SK-N-SH (cell line): Measurements from ENCODE around the gene TLL2. TPM values are rescaled to one million over a fixed set of nuclear protein-coding genes. Genes with fewer than 3 reads are reported as not detected.

ENCODE experiments used
- CTCF ChIA-PET: fragments of 300-600, 350-600 bp; formaldehyde crosslinking; extraction: SDS; loops from one replicate; lab custom pipeline; 2021; lab: Yijun Ruan, JAX
- POLR2A ChIA-PET: fragments of 350-600 bp; sonication (Branson Sonifier 250); formaldehyde crosslinking; extraction: SDS; loops from one replicate; lab custom pipeline; 2020; ENCODE audit warnings: antibody characterized with exemption, inconsistent platforms; lab: Yijun Ruan, JAX
- DNase-seq: peaks from one replicate; pipeline ENCODE4 v3.0.0; 2012
- H2AFZ ChIP-seq: fragments of 200-600 bp; sonication (generic); 2 replicates; pipeline ENCODE4 v1.8.1; 2016; ENCODE audit warnings: antibody characterized with exemption, mild to moderate bottlenecking, low read depth
- H3F3A ChIP-seq: fragments of 200-600 bp; sonication (generic); replicated peaks from 2 replicates; pipeline ENCODE3; 2016; ENCODE audit warnings: antibody characterized with exemption, mild to moderate bottlenecking; ENCODE audit not compliant: insufficient read depth
- H3K27ac ChIP-seq, 2 experiments: fragments of 200-500 bp in 1 of 2; fragments of 200-600 bp in 1 of 2; sonication (Bioruptor generic) in 1 of 2; sonication (generic), shearing (Covaris generic) in 1 of 2; 2 replicates each; pipeline versions ENCODE4 v1.5.1 to v1.6.1; 2014 to 2016; ENCODE audit warnings: low read depth in 2 of 2, inconsistent platforms in 1 of 2, low read length in 1 of 2, mild to moderate bottlenecking in 1 of 2, mixed read lengths in 1 of 2
- H3K27me3 ChIP-seq: fragments of 200-600 bp; sonication (generic), shearing (Covaris generic); 2 replicates; pipeline ENCODE4 v1.6.1; 2016; ENCODE audit warnings: mixed run types; ENCODE audit not compliant: insufficient read depth
- H3K36me3 ChIP-seq, 2 experiments: fragments of 200-500 bp in 1 of 2; fragments of 200-600 bp in 1 of 2; sonication (Bioruptor generic) in 1 of 2; sonication (generic) in 1 of 2; replicated peaks in 1 of 2; 2 replicates each; pipeline versions ENCODE3 to v1.5.1; 2014 to 2016; ENCODE audit warnings: low read length in 1 of 2, mild to moderate bottlenecking in 1 of 2; ENCODE audit not compliant: insufficient read depth in 2 of 2, control insufficient read depth in 1 of 2
- H3K4me1 ChIP-seq, 2 experiments: fragments of 200-500 bp in 1 of 2; fragments of 200-600 bp in 1 of 2; sonication (Bioruptor generic) in 1 of 2; sonication (generic), shearing (Covaris generic) in 1 of 2; 2 replicates each; pipeline versions ENCODE4 v1.5.1 to v1.6.1; 2014 to 2016; ENCODE audit warnings: low read depth in 1 of 2, low read length in 1 of 2, mixed run types in 1 of 2; ENCODE audit not compliant: insufficient read depth in 2 of 2, control insufficient read depth in 1 of 2
- H3K4me2 ChIP-seq: fragments of 200-600 bp; sonication (generic), shearing (Covaris generic); 2 replicates; pipeline ENCODE4 v1.6.1; 2017; ENCODE audit warnings: mixed run types
- H3K4me3 ChIP-seq, 2 experiments: fragments of 200-500 bp in 1 of 2; fragments of 200-600 bp in 1 of 2; sonication (Bioruptor generic) in 1 of 2; sonication (generic), shearing (Covaris generic) in 1 of 2; 2 replicates each; pipeline versions ENCODE4 v1.5.1 to v1.8.1; 2014 to 2016; ENCODE audit warnings: low read depth in 2 of 2, inconsistent platforms in 1 of 2, low read length in 1 of 2, mild to moderate bottlenecking in 1 of 2, mixed read lengths in 1 of 2, moderate library complexity in 1 of 2
- H3K79me2 ChIP-seq: fragments of 200-600 bp; sonication (generic); 2 replicates; pipeline ENCODE4 v1.8.1; 2017; ENCODE audit warnings: mild to moderate bottlenecking; ENCODE audit not compliant: insufficient read depth
- H3K9ac ChIP-seq: fragments of 200-600 bp; sonication (generic); 2 replicates; pipeline ENCODE4 v1.6.1; 2017; ENCODE audit warnings: mixed run types
- H3K9me2 ChIP-seq: fragments of 200-600 bp; sonication (generic); 2 replicates; pipeline ENCODE4 v1.6.1; 2017; ENCODE audit warnings: mixed run types
- H3K9me3 ChIP-seq: fragments of 200-600 bp; sonication (generic); 2 replicates; pipeline ENCODE4 v1.6.1; 2017; ENCODE audit warnings: mixed run types, mild to moderate bottlenecking, moderate library complexity
- H4K20me1 ChIP-seq: fragments of 200-600 bp; sonication (generic); 2 replicates; pipeline ENCODE4 v1.6.1; 2017; ENCODE audit warnings: mild to moderate bottlenecking, mixed run types; ENCODE audit not compliant: insufficient read depth
- CHD2 ChIP-seq: fragments of 150-350 bp; IDR thresholded peaks from 2 replicates; pipeline ENCODE4 v1.6.1; 2018; ENCODE audit warnings: low read length; ENCODE audit not compliant: partially characterized antibody
- CTCF ChIP-seq: fragments of 200-600 bp; sonication (generic); IDR thresholded peaks from 2 replicates; pipeline ENCODE4 v1.6.1; 2017; ENCODE audit warnings: antibody characterized with exemption, mild to moderate bottlenecking, moderate library complexity
- EP300 ChIP-seq, 2 experiments: IDR thresholded peaks; 2 replicates each; pipeline versions ENCODE4 v1.4.0 to v1.6.1; 2012; ENCODE audit warnings: borderline replicate concordance in 1 of 2, low read depth in 1 of 2, low read length in 1 of 2
- FOSL2 ChIP-seq: IDR thresholded peaks from 2 replicates; pipeline ENCODE4 v1.4.0; 2012; ENCODE audit warnings: low read depth, mild to moderate bottlenecking, moderate library complexity, borderline replicate concordance
- FOXJ3 ChIP-seq: sonication (generic); formaldehyde crosslinking; IDR thresholded peaks from 2 replicates; pipeline ENCODE4 v1.5.1; 2020; ENCODE audit warnings: mild to moderate bottlenecking, missing genetic modification reagents
- GABPA ChIP-seq: IDR thresholded peaks from 2 replicates; pipeline ENCODE4 v1.4.0; 2012; ENCODE audit warnings: low read depth, mild to moderate bottlenecking
- JUND ChIP-seq: IDR thresholded peaks from 2 replicates; pipeline ENCODE4 v1.4.0; 2012
- MEF2A ChIP-seq: IDR thresholded peaks from 2 replicates; pipeline ENCODE4 v1.4.0; 2012; ENCODE audit warnings: low read depth, borderline replicate concordance
- MXI1 ChIP-seq: IDR thresholded peaks from 2 replicates; pipeline ENCODE4 v1.6.1; 2012; ENCODE audit warnings: mild to moderate bottlenecking, low read depth, low read length, improper control_type of control experiment
- NFIC ChIP-seq: IDR thresholded peaks from 2 replicates; pipeline ENCODE4 v1.4.0; 2012; ENCODE audit warnings: borderline replicate concordance
- NRF1 ChIP-seq: IDR thresholded peaks from 2 replicates; pipeline ENCODE4 v1.6.1; 2012; ENCODE audit warnings: low read depth, mild to moderate bottlenecking, low read length
- RCOR1 ChIP-seq: fragments of 150-350 bp; IDR thresholded peaks from 2 replicates; pipeline ENCODE4 v1.6.1; 2017; ENCODE audit warnings: antibody characterized with exemption, low read length
- RFX5 ChIP-seq: IDR thresholded peaks from 2 replicates; pipeline ENCODE4 v1.6.1; 2012; ENCODE audit warnings: mild to moderate bottlenecking, improper control_type of control experiment, low read length
- SIN3A ChIP-seq: IDR thresholded peaks from 2 replicates; pipeline ENCODE4 v1.6.1; 2012; ENCODE audit warnings: low read depth, mild to moderate bottlenecking, low read length, moderate library complexity, borderline replicate concordance
- TCF12 ChIP-seq: IDR thresholded peaks from 2 replicates; pipeline ENCODE4 v1.4.0; 2012
- USF1 ChIP-seq: IDR thresholded peaks from 2 replicates; pipeline ENCODE4 v1.4.0; 2012; ENCODE audit warnings: low read depth, borderline replicate concordance
- WGBS: methylation state at CpG from one replicate; pipeline ENCODE4 v1.1.6; 2017; ENCODE audit warnings: low lambda C conversion rate; 5-methylcytosine and 5-hydroxymethylcytosine counted together
- polyA plus RNA-seq, 3 experiments: library from polyadenylated mRNA; depleted of rRNA; stranded (reverse); fragments of >200 nt; gene quantifications; 2 replicates each; pipeline ENCODE4 v1.2.3, GENCODE V29; 2012
- TF ChIP-seq, protein P1 (sequence below): IDR thresholded peaks from 2 replicates; pipeline ENCODE4; 2012
- TF ChIP-seq, protein P2 (sequence below): fragments of 150-350 bp; IDR thresholded peaks from 2 replicates; pipeline ENCODE4 v1.6.1; 2017; ENCODE audit warnings: antibody characterized with exemption, low read length, low read depth, borderline replicate concordance
- TF ChIP-seq, protein P3 (sequence below): IDR thresholded peaks from 2 replicates; pipeline ENCODE4 v1.4.0; 2012; ENCODE audit warnings: low read depth

TLL2 gene
- polyA plus RNA-seq, 1 of the 3 experiments (the other 2 are of a cell fraction): 0.36 TPM

DNA sequence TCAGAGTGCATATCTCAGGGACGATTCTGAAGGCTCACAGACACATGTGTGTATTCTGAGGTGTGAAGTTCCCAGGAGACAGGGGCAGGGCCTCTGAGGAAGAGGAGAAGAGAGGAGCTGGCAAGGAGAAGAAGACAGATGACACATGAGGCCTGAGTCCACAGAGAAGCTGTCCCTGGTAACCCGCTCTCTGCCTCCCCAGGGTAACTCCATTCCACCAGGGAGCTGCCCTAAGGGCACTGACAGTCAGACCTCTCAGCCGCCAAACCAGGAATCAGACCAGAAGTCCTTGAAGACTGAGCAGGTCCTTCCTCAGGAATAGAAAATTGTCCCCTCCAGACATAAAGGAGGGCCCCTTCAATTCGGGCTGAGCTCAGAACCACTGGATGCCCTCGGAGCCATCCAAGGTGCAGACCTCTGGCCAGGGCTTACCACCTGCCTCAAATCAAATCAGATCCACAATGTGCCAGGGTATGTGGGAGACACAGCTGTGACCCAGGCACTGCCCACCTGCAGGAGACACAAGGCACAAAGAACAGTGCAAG lies 57.4 kb downstream of the TLL2 start:
- CTCF ChIA-PET: interaction anchor here (0.6 to 1.6 kb wide), 6 partner anchors 8 to 81 kb away, joined by 3 to 8 read pairs (median 3); no protein-coding TSS in a partner anchor
- H3K36me3 ChIP-seq: no peaks in the 10 kb centered on the region

More for the DNA sequence above, 57.4 kb downstream of the TLL2 start:
- Histone ChIP-seq H3K9ac (no peak overlapping the region), H4K20me1 (no peaks in the 10 kb centered on the region), H3K9me2 (no peaks in the 10 kb centered on the region), H3K4me3 (no peak overlapping the region), H3F3A (no peaks in the 10 kb centered on the region), H3K27me3 (no peaks in the 10 kb centered on the region), H3K9me3 (no peaks in the 10 kb centered on the region), H2AFZ (no peak overlapping the region), H3K4me1 (no peaks in the 10 kb centered on the region), H3K27ac (no peak overlapping the region), H3K4me2 (no peak overlapping the region), H3K79me2 (no peaks in the 10 kb centered on the region)
- POLR2A ChIA-PET: no interaction called here
- TF ChIP-seq NRF1 (no peak), FOSL2 (no peak), CHD2 (no peak), SIN3A (no peak), GABPA (no peak), RCOR1 (no peak), MEF2A (no peak), FOXJ3 (no peak), JUND (no peak), RFX5 (no peak), CTCF (no peak), EP300 (IDR thresholded peaks at IDR 0.05; ENCODE audit: borderline replicate concordance in 1 of 2, low read depth in 1 of 2, low read length in 1 of 2) (no peak), NFIC (no peak), TCF12 (no peak), MXI1 (no peak), USF1 (no peak)
- TF ChIP-seq, protein P1, sequence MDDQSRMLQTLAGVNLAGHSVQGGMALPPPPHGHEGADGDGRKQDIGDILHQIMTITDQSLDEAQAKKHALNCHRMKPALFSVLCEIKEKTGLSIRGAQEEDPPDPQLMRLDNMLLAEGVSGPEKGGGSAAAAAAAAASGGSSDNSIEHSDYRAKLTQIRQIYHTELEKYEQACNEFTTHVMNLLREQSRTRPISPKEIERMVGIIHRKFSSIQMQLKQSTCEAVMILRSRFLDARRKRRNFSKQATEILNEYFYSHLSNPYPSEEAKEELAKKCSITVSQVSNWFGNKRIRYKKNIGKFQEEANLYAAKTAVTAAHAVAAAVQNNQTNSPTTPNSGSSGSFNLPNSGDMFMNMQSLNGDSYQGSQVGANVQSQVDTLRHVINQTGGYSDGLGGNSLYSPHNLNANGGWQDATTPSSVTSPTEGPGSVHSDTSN: no peak
- TF ChIP-seq, protein P2, sequence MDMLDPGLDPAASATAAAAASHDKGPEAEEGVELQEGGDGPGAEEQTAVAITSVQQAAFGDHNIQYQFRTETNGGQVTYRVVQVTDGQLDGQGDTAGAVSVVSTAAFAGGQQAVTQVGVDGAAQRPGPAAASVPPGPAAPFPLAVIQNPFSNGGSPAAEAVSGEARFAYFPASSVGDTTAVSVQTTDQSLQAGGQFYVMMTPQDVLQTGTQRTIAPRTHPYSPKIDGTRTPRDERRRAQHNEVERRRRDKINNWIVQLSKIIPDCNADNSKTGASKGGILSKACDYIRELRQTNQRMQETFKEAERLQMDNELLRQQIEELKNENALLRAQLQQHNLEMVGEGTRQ: no peak
- TF ChIP-seq, protein P3, sequence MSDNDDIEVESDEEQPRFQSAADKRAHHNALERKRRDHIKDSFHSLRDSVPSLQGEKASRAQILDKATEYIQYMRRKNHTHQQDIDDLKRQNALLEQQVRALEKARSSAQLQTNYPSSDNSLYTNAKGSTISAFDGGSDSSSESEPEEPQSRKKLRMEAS: no peak
- DNase-seq: no peak
- 39% methylated on average over 4 of the region's 5 CpGs for WGBS
